Pulmonary artery endothelial cell (primary cell): ENCODE data around the gene BAD. TPM values are rescaled to one million over a fixed set of nuclear protein-coding genes. Genes with fewer than 3 reads are reported as not detected.
A peak's percentile ranks its signal among the peaks of the same experiment; 100 is the strongest.

Experiments
- DNase-seq: peaks from one replicate; pipeline ENCODE4 v3.0.0-alpha.2; 2011; ENCODE audit warnings: low read depth, low spot score
- total RNA-seq: library from RNA; depleted of rRNA; stranded (reverse); fragments of >200 nt; gene quantifications from 2 replicates; pipeline ENCODE4 v1.2.3, GENCODE V29; 2014

The BAD gene
- total RNA-seq, 1 donor from 2014 or later = 84.5 TPM

- DNase-seq = no peak
Observed at GRCh38 chr11:64232182-64232966, 52.1 kb downstream of the BAD start.

- DNase-seq = no peak
Observed at GRCh38 chr11:64231546-64231945, 52.9 kb downstream of the BAD start.

- no peak for DNase-seq
Observed at GRCh38 chr11:64230985-64231365, 53.5 kb downstream of the BAD start.

GRCh38 chr11:64230171-64230984 lies 54.1 kb downstream of the BAD start, which contains the start of gene DNAJC4:
Gene DNAJC4 (plus strand): TSS chr11:64230548. CDS start chr11:64230855, 307 bp downstream.
- DNase-seq = peak; percentile 60

GRCh38 chr11:64229744-64230170 lies 54.7 kb downstream of the BAD start:
- DNase-seq = no peak

GRCh38 chr11:64229090-64229743 lies 55.2 kb downstream of the BAD start:
- DNase-seq = no peak

- no peak for DNase-seq
Observed at GRCh38 chr11:64227405-64227956, 57.0 kb downstream of the BAD start.

GRCh38 chr11:64226507-64227051 lies 57.9 kb downstream of the BAD start:
- DNase-seq = no peak

- DNase-seq = no peak
Observed at GRCh38 chr11:64225608-64226506, 58.6 kb downstream of the BAD start, which contains the start of the genes NUDT22 and TRPT1. Gene NUDT22 (plus strand): TSS chr11:64226274. CDS start chr11:64226653, 379 bp downstream. Gene TRPT1 (minus strand): TSS chr11:64226186. CDS start chr11:64225860, 326 bp downstream.

GRCh38 chr11:64224891-64225607 lies 59.4 kb downstream of the BAD start:
- DNase-seq = no peak

- DNase-seq = no peak
Observed at GRCh38 chr11:64224151-64224890, 60.1 kb downstream of the BAD start.

GRCh38 chr11:64223001-64223651 lies 61.3 kb downstream of the BAD start:
- DNase-seq = no peak

GRCh38 chr11:64222651-64223000 lies 61.8 kb downstream of the BAD start:
- DNase-seq = no peak

GRCh38 chr11:64220798-64221197 lies 63.7 kb downstream of the BAD start:
- DNase-seq = no peak

- no peak for DNase-seq
Observed at GRCh38 chr11:64220271-64220670, 64.2 kb downstream of the BAD start.
